SK-N-MC (cell line): ENCODE data around the gene PARVB.

ENCODE experiments used
- DNase-seq: peaks from one replicate; pipeline ENCODE4 v3.0.0-alpha.2; 2011; ENCODE audit warnings: low read depth, low spot score
- H3K27ac ChIP-seq: fragments of 200-600 bp; sonication (generic); 2 replicates; pipeline ENCODE4 v1.5.1; 2016; ENCODE audit warnings: mixed run types
- H3K36me3 ChIP-seq: fragments of 200-600 bp; sonication (generic); 2 replicates; pipeline ENCODE4 v1.6.1; 2017; ENCODE audit warnings: antibody characterized with exemption, low read length, mixed read lengths; ENCODE audit not compliant: insufficient read depth
- H3K4me3 ChIP-seq: fragments of 200-600 bp; sonication (generic); 2 replicates; pipeline ENCODE4 v1.5.1; 2016
- H3K9ac ChIP-seq: fragments of 200-600 bp; sonication (generic); 2 replicates; pipeline ENCODE4 v1.8.0; 2017; ENCODE audit warnings: mixed run types, mixed read lengths; ENCODE audit not compliant: insufficient read length
- H3K9me3 ChIP-seq: fragments of 200-600 bp; sonication (generic); 2 replicates; pipeline ENCODE4 v1.6.1; 2017; ENCODE audit warnings: low read depth, mild to moderate bottlenecking, antibody characterized with exemption, low read length, moderate library complexity, mixed read lengths
- EZH2 ChIP-seq: fragments of 200-600 bp; sonication (generic); IDR thresholded peaks from one replicate; pipeline ENCODE4 v1.6.1; 2017; ENCODE audit warnings: antibody characterized with exemption
- FOXP2 ChIP-seq: optimal IDR thresholded peaks from 2 replicates; pipeline ENCODE3; 2011; ENCODE audit warnings: mild to moderate bottlenecking, moderate library complexity; ENCODE audit not compliant: insufficient read depth; ENCODE audit errors: extremely low read length, control extremely low read depth
- POLR2AphosphoS5 ChIP-seq: IDR thresholded peaks from 2 replicates; pipeline ENCODE4 v1.6.1; 2012; ENCODE audit warnings: mild to moderate bottlenecking, low read depth, low read length, borderline replicate concordance

Gene PARVB

DNA sequence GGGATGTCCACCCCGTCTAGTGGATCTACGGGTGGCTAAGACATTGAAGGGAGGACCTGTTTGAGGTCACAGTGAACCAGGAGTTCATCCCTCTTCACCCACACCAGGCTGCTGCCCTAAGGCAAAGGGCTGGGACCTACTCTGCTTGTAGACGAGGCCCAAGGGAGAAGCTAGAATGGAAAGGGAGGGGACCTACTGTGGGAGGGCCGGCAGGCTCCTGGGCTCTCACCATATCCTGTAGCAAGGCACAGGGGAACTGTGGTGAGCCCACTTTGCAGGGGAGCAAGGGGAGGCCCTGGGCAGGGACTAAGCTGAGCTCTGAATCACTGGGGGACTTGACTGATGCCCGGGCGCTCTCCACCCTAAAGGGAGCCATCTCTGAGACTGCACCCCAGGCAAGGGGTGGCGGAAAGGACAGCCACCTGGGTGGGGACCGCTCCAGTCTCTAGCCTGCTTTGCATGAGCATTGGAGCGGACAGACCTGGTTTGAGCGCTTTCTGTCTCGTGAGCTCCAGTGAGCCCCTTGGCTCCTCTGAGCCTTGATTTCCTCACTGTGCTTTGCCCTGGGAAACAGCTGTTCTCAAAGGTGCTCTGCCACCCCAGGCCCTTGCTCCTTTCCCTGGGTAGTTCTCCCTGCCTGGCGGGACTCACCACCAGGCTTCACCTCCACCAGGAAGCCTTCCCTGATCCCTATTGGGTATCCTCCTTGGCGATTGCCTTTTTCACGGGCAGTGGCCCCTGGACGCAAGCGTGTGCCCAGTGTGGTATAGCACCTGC, 180.8 kb downstream of the PARVB start:
- Histone ChIP-seq H3K36me3 (no peaks in the 10 kb centered on the region), H3K9ac (no peak overlapping the region), H3K9me3 (0 out of 2 replicates have a peak, but pooled peaks cover 4% of the 10 kb centered on the region), H3K27ac (no peak overlapping the region), H3K4me3 (no peak overlapping the region)
- no peak for TF ChIP-seq POLR2AphosphoS5
- no peak for DNase-seq

DNA sequence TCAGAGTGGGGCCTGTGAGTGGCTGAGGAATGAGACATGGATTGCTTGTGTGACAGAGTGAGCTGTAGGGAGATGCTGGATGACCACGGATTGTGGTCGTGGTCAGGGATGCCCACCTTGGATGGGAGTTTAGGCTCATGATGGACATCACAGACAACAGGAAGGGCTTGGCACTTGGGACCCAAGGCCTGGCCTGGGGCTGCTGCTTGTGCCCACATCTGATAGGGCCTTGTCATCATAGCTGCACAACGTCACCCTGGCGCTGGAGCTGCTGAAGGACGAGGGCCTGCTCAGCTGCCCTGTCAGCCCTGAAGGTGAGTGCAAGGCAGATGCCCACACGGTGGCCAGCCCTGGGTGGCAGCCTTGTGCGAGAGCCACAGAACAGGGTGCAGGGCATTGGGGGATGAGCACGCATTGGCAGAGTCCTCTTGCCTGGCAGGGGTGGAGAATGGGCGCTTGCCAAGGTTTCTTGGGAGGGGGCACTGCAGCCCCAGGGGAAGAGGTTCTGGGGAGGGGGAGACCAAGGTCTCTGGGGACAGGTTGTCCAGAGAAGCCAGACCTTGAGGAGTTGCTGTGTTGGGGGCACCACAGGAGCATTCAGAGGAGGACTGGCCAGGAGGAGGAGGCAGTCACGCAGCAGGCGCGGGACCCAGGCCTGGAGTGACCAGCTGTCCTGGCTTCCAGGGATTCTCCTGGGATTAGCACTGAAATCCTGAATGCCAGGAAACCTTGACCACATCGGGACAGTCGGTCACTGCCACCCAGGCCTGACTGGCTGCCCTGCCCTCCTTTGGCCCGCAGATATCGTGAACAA, 181.6 kb downstream of the PARVB start:
- no peak for DNase-seq
- Histone ChIP-seq H3K9me3 (0 out of 2 replicates have a peak, but pooled peaks cover 4% of the 10 kb centered on the region), H3K27ac (no peak overlapping the region), H3K9ac (no peak overlapping the region), H3K4me3 (no peak overlapping the region), H3K36me3 (no peaks in the 10 kb centered on the region)
- TF ChIP-seq POLR2AphosphoS5 (no peak), EZH2 (no peak), FOXP2 (no peak)

GRCh38 chr22:44206330-44206645, 182.2 kb downstream of the PARVB start:
- DNase-seq: no peak
- H3K4me3 ChIP-seq: no peak overlapping the region
- H3K9ac ChIP-seq: no peak overlapping the region
- no peaks in the 10 kb centered on the region for H3K36me3 ChIP-seq
- no peak overlapping the region for H3K27ac ChIP-seq
- TF ChIP-seq POLR2AphosphoS5 (no peak), EZH2 (no peak), FOXP2 (no peak)
- 0 out of 2 replicates have a peak, but pooled peaks cover 4% of the 10 kb centered on the region for H3K9me3 ChIP-seq

- no peak overlapping the region for H3K27ac ChIP-seq
- TF ChIP-seq POLR2AphosphoS5 (no peak), EZH2 (no peak), FOXP2 (no peak)
- no peak overlapping the region for H3K9ac ChIP-seq
- H3K9me3 ChIP-seq: 0 out of 2 replicates have a peak, but pooled peaks cover 4% of the 10 kb centered on the region
- no peak for DNase-seq
- H3K36me3 ChIP-seq: no peaks in the 10 kb centered on the region
- H3K4me3 ChIP-seq: no peak overlapping the region
Measured at GRCh38 chr22:44206696-44207095, 182.6 kb downstream of the PARVB start.

DNA sequence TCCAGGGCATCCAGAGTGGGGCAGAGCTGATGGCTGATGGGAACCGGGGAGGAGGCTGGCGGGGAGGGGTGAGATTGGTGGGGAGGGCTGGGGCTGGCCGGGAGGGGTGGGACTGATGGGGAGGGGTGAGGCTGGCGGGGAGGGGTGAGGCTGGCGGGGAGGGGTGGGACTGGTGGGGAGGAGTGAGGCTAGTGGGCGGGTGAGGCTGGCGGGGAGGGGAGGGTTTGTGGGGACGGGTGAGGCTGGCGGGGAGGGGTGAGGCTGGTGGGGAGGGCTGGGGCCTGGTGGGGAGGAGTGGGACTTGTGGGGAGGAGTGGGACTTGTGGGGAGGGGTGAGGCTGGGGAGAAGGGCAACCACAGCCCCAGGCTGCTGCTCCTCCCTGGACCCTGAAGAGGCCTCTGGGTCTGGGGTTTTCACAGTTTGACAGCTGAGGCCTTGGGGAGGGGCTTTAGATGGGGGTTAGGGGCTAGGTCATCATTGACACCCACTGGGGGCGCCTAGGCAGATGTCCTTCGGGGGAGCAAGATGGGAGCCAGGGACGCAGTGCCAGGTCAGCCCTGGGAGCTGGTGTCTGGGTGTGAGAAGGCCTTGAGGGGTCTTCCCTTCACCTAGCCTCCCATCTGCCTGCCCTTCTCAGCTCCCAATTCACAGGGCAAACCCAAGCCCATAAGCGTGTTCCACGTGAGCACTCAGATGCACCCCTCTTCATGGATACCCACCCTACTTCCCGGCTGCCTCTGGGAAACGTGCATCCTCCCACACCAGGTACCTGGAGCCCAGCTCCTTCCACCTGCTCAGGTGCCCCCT, 183.3 kb downstream of the PARVB start:
- 0 out of 2 replicates have a peak, but pooled peaks cover 4% of the 10 kb centered on the region for H3K9me3 ChIP-seq
- no peak overlapping the region for H3K9ac ChIP-seq
- no peak for DNase-seq

GRCh38 chr22:44207981-44208317, 183.8 kb downstream of the PARVB start:
- Histone ChIP-seq H3K27ac (no peak overlapping the region), H3K9ac (no peak overlapping the region), H3K36me3 (no peaks in the 10 kb centered on the region), H3K4me3 (no peak overlapping the region), H3K9me3 (0 out of 2 replicates have a peak, but pooled peaks cover 4% of the 10 kb centered on the region)
- TF ChIP-seq POLR2AphosphoS5: no peak
- no peak for TF ChIP-seq EZH2
- TF ChIP-seq FOXP2: no peak
- no peak for DNase-seq

More for the DNA sequence above, 183.3 kb downstream of the PARVB start:
- no peaks in the 10 kb centered on the region for H3K36me3 ChIP-seq
- TF ChIP-seq POLR2AphosphoS5 (no peak), EZH2 (no peak), FOXP2 (no peak)
- H3K27ac ChIP-seq: no peak overlapping the region
- H3K4me3 ChIP-seq: no peak overlapping the region

DNA sequence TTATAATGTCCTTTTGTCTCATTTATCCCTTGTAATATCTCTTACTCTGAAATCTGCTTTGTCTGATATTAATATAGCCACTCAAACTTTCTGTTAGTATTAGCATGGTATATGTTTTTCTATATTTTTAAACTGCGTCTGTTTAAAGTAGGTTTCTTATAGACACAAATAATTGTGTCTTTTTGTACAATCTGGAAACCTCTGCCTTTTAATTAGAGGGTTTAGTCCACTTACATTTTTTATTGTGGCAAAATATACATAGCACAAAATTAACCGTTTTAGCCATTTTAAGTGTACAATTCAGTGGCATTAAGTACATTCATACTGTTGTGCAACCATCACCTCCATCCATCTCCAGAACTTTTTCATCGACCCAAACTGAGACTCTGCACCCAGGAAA, 185.2 kb downstream of the PARVB start:
- Histone ChIP-seq H3K4me3 (no peak overlapping the region), H3K9me3 (0 out of 2 replicates have a peak, but pooled peaks cover 4% of the 10 kb centered on the region), H3K27ac (no peak overlapping the region), H3K9ac (no peak overlapping the region), H3K36me3 (no peaks in the 10 kb centered on the region)
- DNase-seq: no peak
- TF ChIP-seq EZH2: no peak
- no peak for TF ChIP-seq POLR2AphosphoS5
- no peak for TF ChIP-seq FOXP2

DNA sequence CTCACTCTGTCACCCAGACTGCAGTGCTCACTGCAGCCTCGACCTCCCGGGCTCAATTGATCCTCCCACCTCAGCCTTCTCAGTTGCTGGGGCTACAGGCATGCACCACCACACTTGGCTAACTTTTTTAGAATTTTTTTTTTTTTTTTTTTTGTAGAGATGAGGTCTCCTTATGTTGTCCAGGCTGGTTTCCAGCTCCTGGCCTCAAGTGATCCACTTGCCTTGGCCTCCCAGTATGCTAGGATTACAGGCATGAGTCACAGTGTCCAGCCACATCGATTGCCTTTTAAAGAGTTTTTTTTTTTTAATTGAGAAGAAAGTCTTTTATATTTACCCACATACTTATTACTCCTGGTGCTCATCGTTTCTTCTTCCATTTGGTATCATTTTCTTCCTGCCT, 186.6 kb downstream of the PARVB start:
- TF ChIP-seq FOXP2 (no peak), EZH2 (no peak), POLR2AphosphoS5 (no peak)
- Histone ChIP-seq H3K9ac (no peak overlapping the region), H3K27ac (no peak overlapping the region), H3K4me3 (no peak overlapping the region), H3K9me3 (0 out of 2 replicates have a peak, but pooled peaks cover 4% of the 10 kb centered on the region), H3K36me3 (no peaks in the 10 kb centered on the region)
- DNase-seq: no peak
